NCI-H748 (cell line): ENCODE measurements around the gene PEX7.
"Not testable (repeated sequence)": the region's sequence is repeated elsewhere in the genome, so short reads cannot be mapped to it uniquely, and the experiment has no call there.

ENCODE experiments used
- DNase-seq: peaks from one replicate; lab custom pipeline; 2025; ENCODE audit not compliant: unreplicated experiment; lab: John Stamatoyannopoulos, UW

Gene PEX7

DNA sequence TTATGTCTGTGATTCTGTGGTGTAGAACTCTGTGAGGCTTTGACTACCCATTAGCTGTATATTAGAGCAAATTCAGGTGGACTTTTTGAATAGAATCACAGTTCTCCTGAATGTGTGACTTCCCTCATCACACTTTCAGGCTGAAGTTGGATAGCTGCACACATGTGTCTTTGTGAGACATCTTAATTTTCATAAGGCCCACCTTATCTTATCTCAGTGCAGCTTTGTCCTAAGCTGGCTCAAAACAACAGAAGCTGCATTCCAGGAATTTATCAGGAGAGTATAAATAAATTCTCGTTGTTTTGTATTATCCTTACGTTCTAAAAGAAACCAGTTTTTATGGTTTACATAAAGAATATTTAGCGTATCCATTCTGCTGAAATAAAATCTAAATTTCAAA lies 73.5 kb downstream of the PEX7 start:
- no peak for DNase-seq

DNA sequence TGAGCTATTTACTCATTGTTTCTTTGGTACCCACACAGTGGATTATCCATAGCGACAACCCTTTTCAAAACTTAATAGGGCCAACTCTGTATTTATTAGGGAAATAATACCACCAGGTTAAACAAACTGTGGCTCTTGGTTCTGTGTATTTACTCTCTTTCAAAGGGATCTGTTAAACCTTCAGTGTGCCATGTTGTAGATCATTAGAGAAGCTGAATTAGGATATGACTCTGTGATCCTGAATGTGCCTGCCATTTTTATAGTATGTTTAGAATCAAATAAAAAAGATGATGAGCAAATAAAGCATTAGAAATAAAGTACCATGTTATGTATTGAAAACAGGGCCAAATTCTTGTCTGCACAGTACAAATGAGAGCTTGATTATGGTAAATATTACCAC lies 74.7 kb downstream of the PEX7 start:
- DNase-seq, result peak; percentile 79

DNA sequence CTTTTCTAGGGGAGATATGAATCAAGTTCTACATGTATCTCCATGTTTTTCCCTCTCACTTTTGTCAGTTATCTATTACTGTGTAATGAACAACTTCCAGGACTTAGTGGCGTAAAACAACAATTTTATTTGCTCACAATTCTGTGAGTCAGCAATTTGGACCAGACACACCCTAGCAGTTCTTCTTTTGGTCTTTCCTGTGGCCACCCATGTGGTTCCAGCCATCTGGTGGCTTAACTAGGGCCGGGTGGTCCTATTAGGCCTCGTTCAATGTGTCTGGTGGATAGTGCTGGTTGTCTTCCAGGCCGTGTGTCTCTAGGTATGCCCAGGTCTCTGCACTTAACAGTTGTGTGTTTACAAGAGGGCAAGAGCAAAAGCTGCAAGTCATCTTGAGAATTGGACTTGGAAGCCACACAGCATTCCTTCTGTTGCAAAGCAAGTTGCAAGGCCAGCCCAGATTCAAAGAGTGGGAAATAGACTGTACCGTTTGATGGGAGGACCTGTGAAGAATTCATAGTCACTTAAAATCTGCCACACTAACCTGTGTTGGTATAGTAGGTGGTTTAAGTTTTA lies 78.9 kb downstream of the PEX7 start:
- no peak for DNase-seq

- not testable (repeated sequence) for DNase-seq
Observed at GRCh38 chr6:136904477-136904876, 82.1 kb downstream of the PEX7 start.

DNA sequence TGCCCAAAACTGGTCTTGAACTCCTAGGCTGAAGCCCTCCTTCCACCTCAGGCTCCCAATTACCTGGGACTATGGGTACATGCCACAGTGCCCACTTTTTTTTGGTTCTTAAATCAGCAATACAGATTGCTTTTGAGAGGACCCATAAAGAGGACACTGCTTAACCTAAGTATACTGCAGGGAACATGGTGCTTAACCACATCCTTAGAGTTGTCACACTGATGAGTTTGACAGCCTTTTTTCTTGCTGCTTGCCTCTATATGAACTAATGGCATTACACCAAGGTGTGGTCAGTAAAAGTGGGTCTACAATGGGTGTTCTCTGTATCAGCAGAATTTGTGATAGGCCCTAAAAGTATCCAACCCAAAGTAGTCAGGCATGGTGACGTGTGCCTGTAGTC lies 92.6 kb downstream of the PEX7 start:
- no peak for DNase-seq

DNA sequence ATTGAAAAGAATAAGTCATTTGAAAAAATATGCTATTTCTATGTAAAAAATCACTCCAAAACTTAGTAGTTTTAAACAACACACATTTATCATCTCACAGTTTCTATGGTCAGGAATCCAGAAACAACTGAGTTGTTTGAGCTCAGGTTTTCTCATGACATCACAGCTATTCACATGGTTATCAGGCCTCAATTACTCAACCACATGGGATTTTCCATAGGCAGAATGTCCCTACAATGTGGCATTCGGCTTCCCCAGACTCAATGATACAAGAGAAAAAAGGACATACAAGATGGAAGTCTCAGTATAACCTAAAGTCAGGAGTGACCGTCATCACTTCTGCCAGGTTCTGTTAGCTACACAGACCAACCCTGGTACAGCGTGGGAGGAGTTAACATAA lies 96.3 kb downstream of the PEX7 start:
- DNase-seq, result no peak

DNA sequence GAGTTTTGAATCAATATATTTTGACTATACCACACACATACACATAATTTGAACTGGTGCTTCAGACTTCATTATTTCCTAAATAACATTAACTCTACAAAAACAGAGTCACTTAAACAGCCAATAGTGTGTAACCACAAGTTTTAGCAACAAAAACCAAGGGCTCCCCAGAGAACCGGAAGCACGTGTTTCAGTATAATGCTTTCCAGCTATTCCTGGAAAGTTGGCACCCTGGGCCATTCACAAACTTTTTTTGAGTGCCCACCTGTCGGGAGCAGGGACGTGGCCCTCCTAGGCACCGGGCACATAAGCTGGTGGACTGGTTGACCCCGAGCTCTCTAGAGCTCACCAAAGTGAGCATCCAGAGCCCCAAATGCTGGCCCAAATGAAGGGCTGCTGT lies 97.8 kb downstream of the PEX7 start:
- no peak for DNase-seq

- peak; percentile 54 for DNase-seq
Observed at GRCh38 chr6:136920671-136921380, 98.4 kb downstream of the PEX7 start.

DNA sequence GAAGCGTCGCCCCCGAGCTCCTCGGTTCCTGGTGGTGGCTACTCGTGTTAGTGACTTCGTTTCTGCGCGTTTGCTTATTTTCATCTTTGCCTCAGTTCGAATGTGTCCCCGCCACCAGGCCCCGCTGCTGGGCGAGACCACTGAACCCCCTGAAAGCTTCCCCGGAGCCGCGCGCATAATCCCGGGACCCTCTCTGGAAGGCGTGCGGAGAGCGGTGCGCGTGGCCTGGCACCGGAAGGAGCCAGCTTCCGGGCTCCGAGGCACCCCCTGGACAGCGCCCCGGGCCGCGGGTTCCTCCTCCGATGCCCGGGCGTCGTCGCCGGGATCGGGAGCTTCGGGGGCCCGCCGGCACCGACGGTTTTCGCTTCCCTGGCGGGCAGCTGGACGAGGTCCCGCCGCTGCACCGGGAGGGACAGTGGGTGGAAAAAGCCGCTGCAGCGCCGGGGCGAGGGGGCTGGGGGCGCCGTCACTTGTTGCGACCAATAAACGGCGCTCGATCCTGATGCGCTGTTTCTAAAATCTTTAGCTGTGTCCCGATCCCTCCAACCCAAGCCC lies 99.1 kb downstream of the PEX7 start:
- peak; percentile 74 for DNase-seq

DNA sequence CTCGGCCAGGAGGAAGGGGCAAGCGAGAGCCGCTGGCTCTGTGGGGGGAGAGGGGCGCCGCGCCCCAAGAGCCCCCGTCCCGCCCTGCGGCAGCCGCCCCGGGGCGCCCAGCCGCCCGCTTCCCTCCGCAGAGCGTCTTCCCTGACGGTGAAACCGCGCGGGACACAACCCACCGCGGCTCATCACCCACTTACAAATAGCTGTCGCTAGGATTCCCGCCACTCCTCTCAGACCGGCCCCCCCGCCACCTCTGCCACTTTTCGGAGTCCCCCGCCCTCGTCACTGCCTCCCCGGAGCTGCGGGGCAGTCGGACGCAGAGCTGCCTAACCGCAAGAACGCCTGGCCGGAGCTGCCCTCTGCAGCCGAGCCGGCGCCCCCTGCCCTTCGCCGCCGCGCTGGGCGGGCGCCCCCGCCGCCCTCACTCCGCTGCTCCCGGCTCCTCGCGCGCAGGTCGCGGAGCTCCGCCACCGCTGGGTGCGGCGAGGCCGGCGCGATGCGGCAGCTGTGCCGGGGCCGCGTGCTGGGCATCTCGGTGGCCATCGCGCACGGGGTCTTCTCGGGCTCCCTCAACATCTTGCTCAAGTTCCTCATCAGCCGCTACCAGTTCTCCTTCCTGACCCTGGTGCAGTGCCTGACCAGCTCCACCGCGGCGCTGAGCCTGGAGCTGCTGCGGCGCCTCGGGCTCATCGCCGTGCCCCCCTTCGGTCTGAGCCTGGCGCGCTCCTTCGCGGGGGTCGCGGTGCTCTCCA lies 99.7 kb downstream of the PEX7 start, which contains the start of gene SLC35D3:
TSS of gene SLC35D3 (plus strand) at position 366 of the 749 bp plus-strand sequence. CDS start at position 494, 128 bp downstream.
- DNase-seq, result peak; percentile 76

GRCh38 chr6:136922685-136923006 lies 100.3 kb downstream of the PEX7 start:
- DNase-seq, result no peak

DNA sequence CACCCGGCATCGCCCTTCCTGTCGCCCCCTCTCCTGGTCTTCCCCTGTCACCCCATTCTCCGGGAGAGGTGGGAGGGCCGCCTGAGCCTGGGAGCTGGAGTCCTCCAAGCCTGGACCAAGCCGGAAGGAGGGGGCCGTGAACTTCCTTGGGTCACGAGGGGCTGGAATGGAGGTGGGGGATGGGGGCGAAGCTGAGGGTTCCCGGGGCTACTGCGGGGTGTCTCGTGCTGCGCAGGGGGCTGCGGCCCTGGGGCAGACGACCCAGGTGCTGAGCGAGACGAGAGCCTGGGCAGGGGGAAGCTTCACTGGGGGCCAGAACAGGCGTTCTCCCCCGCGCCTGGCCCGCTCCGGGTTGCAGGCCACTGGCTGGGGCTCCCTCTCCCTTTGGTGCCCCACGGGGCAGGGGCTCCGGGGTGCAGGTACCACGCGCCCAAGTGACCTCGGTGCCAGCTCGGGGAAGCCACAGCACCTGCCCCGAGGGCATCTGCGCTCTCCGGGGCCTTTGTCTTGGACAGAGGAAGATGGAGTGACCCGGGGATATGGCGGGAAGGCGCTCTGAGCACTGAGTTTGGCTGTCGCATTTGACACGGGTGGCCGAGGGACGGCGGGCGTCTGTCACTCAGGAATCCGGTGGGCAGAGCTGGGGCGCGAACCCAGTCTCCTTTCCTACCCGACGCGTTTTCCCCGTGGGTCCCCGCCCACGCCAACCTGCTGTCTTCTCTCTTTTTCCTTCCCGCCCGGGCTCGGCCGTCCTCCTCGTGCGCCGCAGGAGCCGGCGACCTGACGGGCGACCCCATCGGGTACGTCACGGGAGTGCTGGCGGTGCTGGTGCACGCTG lies 100.9 kb downstream of the PEX7 start:
- DNase-seq, result no peak

- DNase-seq, result no peak
Observed at GRCh38 chr6:136923954-136924673, 101.7 kb downstream of the PEX7 start.

- no peak for DNase-seq
Observed at GRCh38 chr6:136926383-136926782, 104.0 kb downstream of the PEX7 start.

DNA sequence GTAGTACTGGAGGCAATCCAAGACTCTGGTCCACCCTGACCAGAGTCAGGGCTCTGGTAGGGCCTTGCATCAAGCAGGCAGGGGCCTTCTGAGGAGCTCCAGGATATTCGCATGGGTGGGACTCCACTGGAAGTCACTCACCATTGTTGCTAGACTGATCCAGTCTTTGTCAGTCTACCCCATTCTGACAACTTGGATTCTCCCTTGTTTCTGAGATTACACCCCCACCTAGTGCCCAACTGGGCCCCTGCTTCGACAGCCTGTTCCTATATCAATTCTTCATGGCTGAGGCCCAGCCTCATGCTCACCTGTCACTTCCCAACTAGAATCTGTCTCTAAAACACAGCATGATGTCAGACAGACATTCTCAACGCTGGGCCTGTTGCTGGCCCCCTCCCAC lies 104.9 kb downstream of the PEX7 start:
- DNase-seq, result peak; percentile 71

- no peak for DNase-seq
Observed at GRCh38 chr6:136930528-136930927, 108.1 kb downstream of the PEX7 start.

DNA sequence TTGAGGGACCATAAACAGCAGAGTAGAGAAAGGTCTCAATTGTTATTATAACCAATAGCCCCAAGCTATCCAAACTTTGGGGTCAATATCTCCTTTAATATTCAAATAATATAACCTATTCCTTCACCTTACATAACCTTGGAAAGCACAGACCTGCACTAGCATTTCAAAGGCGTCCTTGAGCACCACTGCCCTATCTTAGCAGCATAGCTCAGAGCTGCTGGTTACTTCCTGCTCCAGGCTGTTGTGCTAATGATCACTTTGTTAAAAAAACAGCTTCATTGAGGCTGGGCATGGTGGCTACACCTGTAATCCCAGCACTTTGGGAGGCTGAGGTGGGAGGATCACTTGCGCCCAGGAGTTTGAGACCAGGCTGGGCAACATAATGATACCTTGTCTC lies 110.2 kb downstream of the PEX7 start:
- DNase-seq, result no peak

DNA sequence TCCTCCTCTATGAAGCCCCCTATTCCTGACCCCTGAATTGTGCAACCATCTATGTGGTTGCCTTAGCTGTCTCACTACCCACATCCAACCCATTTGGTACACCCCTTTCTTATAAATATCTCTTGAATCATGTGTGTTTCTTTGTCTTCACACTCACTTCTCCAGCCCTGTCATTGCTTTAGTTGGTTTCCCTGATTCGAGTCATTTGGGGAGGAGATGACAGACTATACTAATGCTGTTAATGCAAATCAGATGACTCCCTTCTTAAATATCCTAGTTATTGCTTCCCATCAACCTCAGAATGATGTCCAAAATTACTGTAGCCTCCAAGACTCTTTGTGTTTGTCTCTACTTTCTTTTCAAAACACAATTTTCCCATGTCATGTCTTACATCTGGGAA lies 122.7 kb downstream of the PEX7 start:
- no peak for DNase-seq

- no peak for DNase-seq
Observed at GRCh38 chr6:136945711-136946121, 123.3 kb downstream of the PEX7 start.

- peak; percentile 22 for DNase-seq
Observed at GRCh38 chr6:136947037-136947436, 124.6 kb downstream of the PEX7 start.
